Left lung (tissue), 10 donors: Measurements from ENCODE around the gene GOSR2. TPM values are rescaled to one million over a fixed set of nuclear protein-coding genes. Genes with fewer than 3 reads are reported as not detected.

Source experiments
- ATAC-seq: fragments of 200-7000 bp; cut with Tn5 transposase; one replicate; pipeline ENCODE4 v1.9.1; 2020; ENCODE audit warnings: moderate library complexity
- DNase-seq, 4 donors: peaks; one replicate each; pipeline ENCODE4 v3.0.0-alpha.2; 2013 to 2020
- H3K27ac ChIP-seq, 2 donors: fragments of 200-600 bp; sonication (generic) in 1 of 2; one replicate each; pipeline versions ENCODE4 v1.5.0 to v1.8.0; 2020 to 2021
- H3K27me3 ChIP-seq, 2 donors: fragments of 200-600 bp; sonication (generic) in 1 of 2; one replicate each; pipeline versions ENCODE4 v1.5.0 to v1.8.0; 2020 to 2021
- H3K36me3 ChIP-seq, 2 donors: fragments of 200-600 bp; sonication (generic) in 1 of 2; one replicate each; pipeline versions ENCODE4 v1.5.0 to v1.8.0; 2020 to 2021
- H3K4me1 ChIP-seq, 2 donors: fragments of 200-600 bp; one replicate each; pipeline ENCODE4 v1.8.0; 2021
- H3K4me3 ChIP-seq, 2 donors: fragments of 200-600 bp; sonication (generic) in 1 of 2; one replicate each; pipeline versions ENCODE4 v1.5.0 to v1.8.0; 2020 to 2021; ENCODE audit warnings: mild to moderate bottlenecking in 1 of 2
- H3K9me3 ChIP-seq, 2 donors: fragments of 200-600 bp; sonication (generic) in 1 of 2; one replicate each; pipeline versions ENCODE4 v1.5.0 to v1.8.0; 2020 to 2021
- CTCF ChIP-seq, 2 donors: fragments of 200-600 bp; sonication (generic) in 1 of 2; IDR thresholded peaks; one replicate each; pipeline versions ENCODE4 v1.5.0 to v1.8.0; 2021; ENCODE audit warnings: antibody characterized with exemption in 2 of 2
- intact Hi-C, 2 donors: fragments of 100-400 bp; cut with DNase I; formaldehyde crosslinking; loops; one replicate each; pipeline versions ENCODE4 v1.11.2 to v1.14.2; 2022
- polyA plus RNA-seq, 6 donors: library from polyadenylated mRNA; unstranded; fragments of 120-200 nt; gene quantifications; one replicate each; pipeline ENCODE4 v1.2.1, GENCODE V29; 2013; ENCODE audit not compliant: insufficient read length in 6 of 6
- total RNA-seq, 2 donors: library from RNA; stranded (reverse); fragmentation: NEBNext Ultra II Directional; extraction: Animal tissue kit (Norgen Biotek cat#: 25700); gene quantifications; one replicate each; pipeline ENCODE4 v1.2.1, GENCODE V29; 2021
- donor health status: DM: no; HTN: yes; CAD: no.
- donor health status: DM: no; HTN: no; CAD: no.

The GOSR2 gene
- total and polyA plus RNA-seq, 8 donors = 42.5 to 67.4 (median 47.6) TPM

GRCh38 chr17:46881015-46881414 is 41.9 kb upstream of the GOSR2 start:
- DNase-seq = no peak
- Histone ChIP-seq H3K4me1 (peaks cover 0 to 30% of the 10 kb centered on the region in 2 donors), H3K27me3 (peaks cover 4 to 10% of the 10 kb centered on the region in 2 donors), H3K36me3 (no peaks in the 10 kb centered on the region), H3K4me3 (no peak overlapping the region), H3K27ac (no peak overlapping the region), H3K9me3 (no peaks in the 10 kb centered on the region)
- intact Hi-C loops = no loop called here
- no peak for TF ChIP-seq CTCF (IDR thresholded peaks at IDR 0.05)
- ATAC-seq = no peak

- Histone ChIP-seq H3K4me1 (peaks cover 0 to 17% of the 10 kb centered on the region in 2 donors), H3K4me3 (no peak overlapping the region), H3K27me3 (peaks cover 4 to 10% of the 10 kb centered on the region in 2 donors), H3K27ac (no peak overlapping the region), H3K9me3 (no peaks in the 10 kb centered on the region), H3K36me3 (no peaks in the 10 kb centered on the region)
- DNase-seq = no peak
- ATAC-seq = no peak
- intact Hi-C loops = no loop called here
- no peak for TF ChIP-seq CTCF (IDR thresholded peaks at IDR 0.05)
Observed at GRCh38 chr17:46882666-46883065, 40.3 kb upstream of the GOSR2 start.

- H3K9me3 ChIP-seq = no peaks in the 10 kb centered on the region
- H3K27me3 ChIP-seq = peaks cover 4 to 10% of the 10 kb centered on the region in 2 donors
- H3K27ac ChIP-seq = no peak overlapping the region
- DNase-seq (no peak), ATAC-seq (no peak)
- H3K4me1 ChIP-seq = peaks cover 0 to 3% of the 10 kb centered on the region in 2 donors
- intact Hi-C loops = no loop called here
- no peak overlapping the region for H3K4me3 ChIP-seq
- no peak for TF ChIP-seq CTCF (IDR thresholded peaks at IDR 0.05)
- no peaks in the 10 kb centered on the region for H3K36me3 ChIP-seq
Observed at GRCh38 chr17:46883871-46884520, 39.0 kb upstream of the GOSR2 start.

- ATAC-seq (no peak), DNase-seq (no peak)
- no peaks in the 10 kb centered on the region for H3K9me3 ChIP-seq
- intact Hi-C loops = no loop called here
- H3K4me1 ChIP-seq = no peaks in the 10 kb centered on the region
- H3K27me3 ChIP-seq = peaks cover 4 to 10% of the 10 kb centered on the region in 2 donors
- H3K4me3 ChIP-seq = no peak overlapping the region
- no peak for TF ChIP-seq CTCF (IDR thresholded peaks at IDR 0.05)
- no peaks in the 10 kb centered on the region for H3K36me3 ChIP-seq
- H3K27ac ChIP-seq = no peak overlapping the region
Observed at GRCh38 chr17:46884552-46884951, 38.4 kb upstream of the GOSR2 start.

GRCh38 chr17:46885415-46886309 is 37.3 kb upstream of the GOSR2 start:
- Histone ChIP-seq H3K4me1 (peaks cover 0 to 4% of the 10 kb centered on the region in 2 donors), H3K9me3 (no peaks in the 10 kb centered on the region), H3K27ac (no peak overlapping the region), H3K27me3 (peaks cover 4 to 10% of the 10 kb centered on the region in 2 donors), H3K4me3 (no peak overlapping the region), H3K36me3 (no peaks in the 10 kb centered on the region)
- ATAC-seq (no peak), DNase-seq (peak in 2 of 4 donors; percentile 40 to 73)
- TF ChIP-seq CTCF (IDR thresholded peaks at IDR 0.05) = no peak
- intact Hi-C loops = no loop called here
